ENCODE measurements around the gene BATF2.

BATF2 gene

GRCh38 chr11:64960719-64961118 lies 36.1 kb downstream of the BATF2 start:
- DNase-seq: no peak

GRCh38 chr11:64959498-64959897 lies 37.3 kb downstream of the BATF2 start:
- no peak for DNase-seq

GRCh38 chr11:64954201-64954600 lies 42.6 kb downstream of the BATF2 start:
- DNase-seq: no peak

GRCh38 chr11:64951529-64951928 lies 45.2 kb downstream of the BATF2 start:
- no peak for DNase-seq

GRCh38 chr11:64947208-64947814 lies 49.5 kb downstream of the BATF2 start:
- DNase-seq: no peak

Data from left hindlimb (tissue), 1 donor.